ENCODE measurements around the gene PHLPP1.

Gene PHLPP1

DNA sequence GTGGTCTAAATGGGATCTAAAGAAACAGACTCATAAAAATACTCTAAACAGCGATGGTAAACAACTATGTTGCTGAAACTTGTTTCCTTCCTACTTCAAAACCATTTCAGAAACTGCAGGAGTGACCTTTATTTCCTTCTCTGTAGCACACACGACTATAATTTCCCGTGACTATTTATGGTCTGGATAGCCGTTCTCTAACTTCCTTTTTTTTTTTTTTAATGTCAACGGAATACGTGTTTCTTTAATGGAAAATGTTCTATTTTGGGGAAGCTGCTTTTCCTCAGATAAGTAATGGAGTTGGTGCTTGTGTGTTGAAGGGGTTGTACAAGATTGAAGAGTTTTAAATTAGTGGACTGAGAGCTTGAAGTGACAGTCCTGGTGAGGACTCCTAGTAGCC is 224.1 kb downstream of the PHLPP1 start:
- Histone ChIP-seq H3K9ac (ENCODE audit: low read depth in 1 of 2, low read length in 2 of 2) (no peak overlapping the region), H3K27ac (ENCODE audit: low read depth, low read length) (no peak overlapping the region), H3K36me3 (ENCODE audit: control insufficient read depth in 1 of 2, insufficient read depth in 2 of 2, low read length in 2 of 2) (peaks cover 0 to 5% of the 10 kb centered on the region in 2 donors), H3K4me3 (ENCODE audit: low read depth in 1 of 2, low read length in 2 of 2) (no peak overlapping the region), H3K27me3 (ENCODE audit: control insufficient read depth in 1 of 2, insufficient read depth in 2 of 2, low read length in 2 of 2) (no peaks in the 10 kb centered on the region), H3K9me3 (ENCODE audit: control insufficient read depth in 1 of 2, low read length in 2 of 2) (no peaks in the 10 kb centered on the region), H3K4me1 (ENCODE audit: control insufficient read depth in 1 of 2, insufficient read depth in 2 of 2, low read length in 2 of 2) (no peaks in the 10 kb centered on the region)

GRCh38 chr18:62939926-62940325 is 224.6 kb downstream of the PHLPP1 start:
- H3K4me3 ChIP-seq (ENCODE audit: low read depth in 1 of 2, low read length in 2 of 2): no peak overlapping the region
- H3K9ac ChIP-seq (ENCODE audit: low read depth in 1 of 2, low read length in 2 of 2): no peak overlapping the region
- peaks cover 0 to 6% of the 10 kb centered on the region in 2 donors for H3K36me3 ChIP-seq (ENCODE audit: control insufficient read depth in 1 of 2, insufficient read depth in 2 of 2, low read length in 2 of 2)
- no peaks in the 10 kb centered on the region for H3K27me3 ChIP-seq (ENCODE audit: control insufficient read depth in 1 of 2, insufficient read depth in 2 of 2, low read length in 2 of 2)
- no peak overlapping the region for H3K27ac ChIP-seq (ENCODE audit: low read depth, low read length)
- H3K9me3 ChIP-seq (ENCODE audit: control insufficient read depth in 1 of 2, low read length in 2 of 2): no peaks in the 10 kb centered on the region
- no peaks in the 10 kb centered on the region for H3K4me1 ChIP-seq (ENCODE audit: control insufficient read depth in 1 of 2, insufficient read depth in 2 of 2, low read length in 2 of 2)

- Histone ChIP-seq H3K27me3 (ENCODE audit: control insufficient read depth in 1 of 2, insufficient read depth in 2 of 2, low read length in 2 of 2) (no peaks in the 10 kb centered on the region), H3K36me3 (ENCODE audit: control insufficient read depth in 1 of 2, insufficient read depth in 2 of 2, low read length in 2 of 2) (peaks cover 9 to 16% of the 10 kb centered on the region in 2 donors), H3K27ac (ENCODE audit: low read depth, low read length) (no peak overlapping the region), H3K9me3 (ENCODE audit: control insufficient read depth in 1 of 2, low read length in 2 of 2) (no peaks in the 10 kb centered on the region), H3K4me3 (ENCODE audit: low read depth in 1 of 2, low read length in 2 of 2) (no peak overlapping the region), H3K9ac (ENCODE audit: low read depth in 1 of 2, low read length in 2 of 2) (no peak overlapping the region), H3K4me1 (ENCODE audit: control insufficient read depth in 1 of 2, insufficient read depth in 2 of 2, low read length in 2 of 2) (no peaks in the 10 kb centered on the region)
Observed at GRCh38 chr18:62942578-62942977, 227.2 kb downstream of the PHLPP1 start.

- Histone ChIP-seq H3K27ac (ENCODE audit: low read depth, low read length) (no peak overlapping the region), H3K9me3 (ENCODE audit: control insufficient read depth in 1 of 2, low read length in 2 of 2) (no peaks in the 10 kb centered on the region), H3K27me3 (ENCODE audit: control insufficient read depth in 1 of 2, insufficient read depth in 2 of 2, low read length in 2 of 2) (no peaks in the 10 kb centered on the region), H3K4me1 (ENCODE audit: control insufficient read depth in 1 of 2, insufficient read depth in 2 of 2, low read length in 2 of 2) (no peaks in the 10 kb centered on the region), H3K9ac (ENCODE audit: low read depth in 1 of 2, low read length in 2 of 2) (no peak overlapping the region), H3K36me3 (ENCODE audit: control insufficient read depth in 1 of 2, insufficient read depth in 2 of 2, low read length in 2 of 2) (peaks cover 9 to 16% of the 10 kb centered on the region in 2 donors), H3K4me3 (ENCODE audit: low read depth in 1 of 2, low read length in 2 of 2) (no peak overlapping the region)
Observed at GRCh38 chr18:62944454-62944853, 229.1 kb downstream of the PHLPP1 start.

- Histone ChIP-seq H3K27ac (ENCODE audit: low read depth, low read length) (no peak overlapping the region), H3K27me3 (ENCODE audit: control insufficient read depth in 1 of 2, insufficient read depth in 2 of 2, low read length in 2 of 2) (no peaks in the 10 kb centered on the region), H3K9ac (ENCODE audit: low read depth in 1 of 2, low read length in 2 of 2) (no peak overlapping the region), H3K4me1 (ENCODE audit: control insufficient read depth in 1 of 2, insufficient read depth in 2 of 2, low read length in 2 of 2) (no peaks in the 10 kb centered on the region), H3K4me3 (ENCODE audit: low read depth in 1 of 2, low read length in 2 of 2) (no peak overlapping the region), H3K9me3 (ENCODE audit: control insufficient read depth in 1 of 2, low read length in 2 of 2) (no peaks in the 10 kb centered on the region), H3K36me3 (ENCODE audit: control insufficient read depth in 1 of 2, insufficient read depth in 2 of 2, low read length in 2 of 2) (peaks cover 9 to 10% of the 10 kb centered on the region in 2 donors)
Observed at GRCh38 chr18:62948788-62949187, 233.4 kb downstream of the PHLPP1 start.

DNA sequence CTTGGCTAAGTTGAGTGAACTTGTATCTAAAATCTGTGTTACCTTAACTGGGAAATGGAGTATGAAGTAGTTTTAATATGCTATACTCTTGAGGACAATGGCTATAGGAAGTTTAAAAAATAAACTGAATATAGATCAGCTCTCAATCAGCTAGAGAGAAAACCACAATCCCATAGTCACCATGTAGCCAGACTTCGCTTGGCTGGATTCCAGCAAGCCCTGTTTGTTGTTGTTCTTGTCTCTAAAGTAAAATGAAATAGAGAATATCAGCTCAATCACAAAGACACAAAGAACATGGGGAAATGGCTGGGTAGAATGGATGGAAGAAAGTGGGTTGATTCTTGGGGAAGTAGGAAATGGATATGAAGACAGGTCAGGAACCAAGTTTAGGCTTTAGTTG is 234.9 kb downstream of the PHLPP1 start:
- no peak overlapping the region for H3K4me3 ChIP-seq (ENCODE audit: low read depth in 1 of 2, low read length in 2 of 2)
- no peak overlapping the region for H3K9ac ChIP-seq (ENCODE audit: low read depth in 1 of 2, low read length in 2 of 2)
- H3K27ac ChIP-seq (ENCODE audit: low read depth, low read length): no peak overlapping the region
- no peaks in the 10 kb centered on the region for H3K4me1 ChIP-seq (ENCODE audit: control insufficient read depth in 1 of 2, insufficient read depth in 2 of 2, low read length in 2 of 2)
- no peaks in the 10 kb centered on the region for H3K27me3 ChIP-seq (ENCODE audit: control insufficient read depth in 1 of 2, insufficient read depth in 2 of 2, low read length in 2 of 2)
- H3K36me3 ChIP-seq (ENCODE audit: control insufficient read depth in 1 of 2, insufficient read depth in 2 of 2, low read length in 2 of 2): peaks cover 9 to 14% of the 10 kb centered on the region in 2 donors
- H3K9me3 ChIP-seq (ENCODE audit: control insufficient read depth in 1 of 2, low read length in 2 of 2): no peaks in the 10 kb centered on the region

GRCh38 chr18:62952807-62953206 is 237.5 kb downstream of the PHLPP1 start:
- Histone ChIP-seq H3K27me3 (ENCODE audit: control insufficient read depth in 1 of 2, insufficient read depth in 2 of 2, low read length in 2 of 2) (no peaks in the 10 kb centered on the region), H3K4me3 (ENCODE audit: low read depth in 1 of 2, low read length in 2 of 2) (no peak overlapping the region), H3K9me3 (ENCODE audit: control insufficient read depth in 1 of 2, low read length in 2 of 2) (no peaks in the 10 kb centered on the region), H3K27ac (ENCODE audit: low read depth, low read length) (no peak overlapping the region), H3K36me3 (ENCODE audit: control insufficient read depth in 1 of 2, insufficient read depth in 2 of 2, low read length in 2 of 2) (peaks cover 3 to 12% of the 10 kb centered on the region in 2 donors), H3K4me1 (ENCODE audit: control insufficient read depth in 1 of 2, insufficient read depth in 2 of 2, low read length in 2 of 2) (no peaks in the 10 kb centered on the region), H3K9ac (ENCODE audit: low read depth in 1 of 2, low read length in 2 of 2) (no peak overlapping the region)

GRCh38 chr18:62953663-62954062 is 238.3 kb downstream of the PHLPP1 start:
- Histone ChIP-seq H3K9ac (ENCODE audit: low read depth in 1 of 2, low read length in 2 of 2) (no peak overlapping the region), H3K4me1 (ENCODE audit: control insufficient read depth in 1 of 2, insufficient read depth in 2 of 2, low read length in 2 of 2) (no peaks in the 10 kb centered on the region)

GRCh38 chr18:62954366-62954765 is 239.0 kb downstream of the PHLPP1 start:
- H3K36me3 ChIP-seq (ENCODE audit: control insufficient read depth in 1 of 2, insufficient read depth in 2 of 2, low read length in 2 of 2): peaks cover 9 to 17% of the 10 kb centered on the region in 2 donors
- H3K9ac ChIP-seq (ENCODE audit: low read depth in 1 of 2, low read length in 2 of 2): no peak overlapping the region
- H3K4me3 ChIP-seq (ENCODE audit: low read depth in 1 of 2, low read length in 2 of 2): no peak overlapping the region
- no peaks in the 10 kb centered on the region for H3K9me3 ChIP-seq (ENCODE audit: control insufficient read depth in 1 of 2, low read length in 2 of 2)
- no peak overlapping the region for H3K27ac ChIP-seq (ENCODE audit: low read depth, low read length)
- H3K27me3 ChIP-seq (ENCODE audit: control insufficient read depth in 1 of 2, insufficient read depth in 2 of 2, low read length in 2 of 2): no peaks in the 10 kb centered on the region
- H3K4me1 ChIP-seq (ENCODE audit: control insufficient read depth in 1 of 2, insufficient read depth in 2 of 2, low read length in 2 of 2): no peaks in the 10 kb centered on the region

More at GRCh38 chr18:62953663-62954062, 238.3 kb downstream of the PHLPP1 start:
- Histone ChIP-seq H3K9me3 (ENCODE audit: control insufficient read depth in 1 of 2, low read length in 2 of 2) (no peaks in the 10 kb centered on the region), H3K36me3 (ENCODE audit: control insufficient read depth in 1 of 2, insufficient read depth in 2 of 2, low read length in 2 of 2) (peaks cover 6 to 14% of the 10 kb centered on the region in 2 donors), H3K27ac (ENCODE audit: low read depth, low read length) (no peak overlapping the region), H3K4me3 (ENCODE audit: low read depth in 1 of 2, low read length in 2 of 2) (no peak overlapping the region), H3K27me3 (ENCODE audit: control insufficient read depth in 1 of 2, insufficient read depth in 2 of 2, low read length in 2 of 2) (no peaks in the 10 kb centered on the region)

GRCh38 chr18:62957885-62958472 is 242.6 kb downstream of the PHLPP1 start:
- Histone ChIP-seq H3K36me3 (ENCODE audit: control insufficient read depth in 1 of 2, insufficient read depth in 2 of 2, low read length in 2 of 2) (peaks cover 9 to 17% of the 10 kb centered on the region in 2 donors), H3K4me3 (ENCODE audit: low read depth in 1 of 2, low read length in 2 of 2) (no peak overlapping the region), H3K4me1 (ENCODE audit: control insufficient read depth in 1 of 2, insufficient read depth in 2 of 2, low read length in 2 of 2) (no peaks in the 10 kb centered on the region), H3K27ac (ENCODE audit: low read depth, low read length) (no peak overlapping the region), H3K9me3 (ENCODE audit: control insufficient read depth in 1 of 2, low read length in 2 of 2) (no peaks in the 10 kb centered on the region), H3K9ac (ENCODE audit: low read depth in 1 of 2, low read length in 2 of 2) (no peak overlapping the region), H3K27me3 (ENCODE audit: control insufficient read depth in 1 of 2, insufficient read depth in 2 of 2, low read length in 2 of 2) (no peaks in the 10 kb centered on the region)

All from duodenal mucosa (tissue), 2 donors.